NCI-H82 (cell line): ENCODE data around the gene MYLIP.
"Not testable (repeated sequence)": the region's sequence is repeated elsewhere in the genome, so short reads cannot be mapped to it uniquely, and the experiment has no call there.

Experiments
- DNase-seq: peaks from one replicate; lab custom pipeline; 2025; lab: John Stamatoyannopoulos, UW

MYLIP gene

GRCh38 chr6:16173167-16173940 lies 44.5 kb downstream of the MYLIP start:
- DNase-seq = no peak

GRCh38 chr6:16174416-16175078 lies 45.7 kb downstream of the MYLIP start:
- no peak for DNase-seq

GRCh38 chr6:16176600-16176999 lies 47.7 kb downstream of the MYLIP start:
- DNase-seq = not testable (repeated sequence)

GRCh38 chr6:16177881-16178280 lies 49.0 kb downstream of the MYLIP start:
- no peak for DNase-seq

GRCh38 chr6:16178351-16178750 lies 49.5 kb downstream of the MYLIP start:
- no peak for DNase-seq

GRCh38 chr6:16179063-16179462 lies 50.2 kb downstream of the MYLIP start:
- DNase-seq = no peak

- no peak for DNase-seq
These were observed 51.1 kb downstream of the MYLIP start for GRCh38 chr6:16179970-16180431.

GRCh38 chr6:16180696-16181438 lies 52.0 kb downstream of the MYLIP start:
- no peak for DNase-seq

- DNase-seq = no peak
These were observed 52.8 kb downstream of the MYLIP start for GRCh38 chr6:16181439-16182297.

- peak; percentile 60 for DNase-seq
These were observed 54.3 kb downstream of the MYLIP start for GRCh38 chr6:16183187-16183664.

- DNase-seq = peak; percentile 86
These were observed 55.2 kb downstream of the MYLIP start for GRCh38 chr6:16184129-16184528.

- DNase-seq = no peak
These were observed 55.7 kb downstream of the MYLIP start for GRCh38 chr6:16184551-16184950.

GRCh38 chr6:16187176-16187575 lies 58.3 kb downstream of the MYLIP start:
- no peak for DNase-seq

- DNase-seq = no peak
These were observed 61.3 kb downstream of the MYLIP start for GRCh38 chr6:16190214-16190613.

- DNase-seq = no peak
These were observed 67.5 kb downstream of the MYLIP start for GRCh38 chr6:16196260-16196983.

- no peak for DNase-seq
These were observed 68.2 kb downstream of the MYLIP start for GRCh38 chr6:16196984-16197546.
